ENCODE results near the gene TRIM60.
"Not testable (repeated sequence)": the region's sequence is repeated elsewhere in the genome, so short reads cannot be mapped to it uniquely, and the experiment has no call there.

The TRIM60 gene

DNA sequence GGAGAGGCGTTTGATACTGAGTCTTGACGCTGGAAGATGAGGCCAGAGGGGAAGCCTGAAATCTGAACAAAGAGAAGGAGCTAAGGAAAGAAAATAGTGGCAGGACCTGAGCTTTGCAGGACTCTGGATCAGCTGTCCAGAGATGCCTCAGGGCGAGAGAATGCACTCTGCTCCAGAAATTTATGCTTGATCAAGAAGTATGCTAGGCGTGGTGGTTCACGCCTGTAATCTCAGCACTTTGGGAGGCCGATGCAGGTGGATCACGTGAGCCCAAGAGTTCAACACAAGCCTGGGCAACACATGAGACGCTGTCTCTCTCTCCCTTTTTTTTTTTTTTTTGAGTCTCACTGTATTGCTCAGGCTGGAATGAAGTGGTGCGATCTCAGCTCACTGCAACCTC is 23.8 kb downstream of the TRIM60 start:
- no peak for DNase-seq

DNA sequence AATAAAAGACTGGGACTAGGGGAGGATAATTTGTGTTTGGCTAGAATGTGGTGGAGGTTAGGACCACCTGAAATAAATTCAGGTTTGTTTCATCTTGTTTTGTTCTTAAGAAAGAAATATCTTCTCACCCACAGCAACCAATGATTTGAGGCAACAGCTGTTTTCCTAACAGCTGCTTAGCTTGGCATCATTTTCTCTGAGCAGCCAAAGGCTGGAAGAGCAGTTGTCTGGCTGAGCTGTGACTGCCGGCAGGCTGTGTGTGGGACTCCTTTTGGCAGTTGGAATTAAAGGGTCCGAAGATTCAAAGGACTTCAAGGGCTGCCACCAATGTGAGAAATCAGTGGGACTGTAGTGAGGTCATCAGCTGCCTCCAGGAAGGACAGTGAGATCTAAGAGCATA is 26.9 kb downstream of the TRIM60 start:
- no peak for DNase-seq

DNA sequence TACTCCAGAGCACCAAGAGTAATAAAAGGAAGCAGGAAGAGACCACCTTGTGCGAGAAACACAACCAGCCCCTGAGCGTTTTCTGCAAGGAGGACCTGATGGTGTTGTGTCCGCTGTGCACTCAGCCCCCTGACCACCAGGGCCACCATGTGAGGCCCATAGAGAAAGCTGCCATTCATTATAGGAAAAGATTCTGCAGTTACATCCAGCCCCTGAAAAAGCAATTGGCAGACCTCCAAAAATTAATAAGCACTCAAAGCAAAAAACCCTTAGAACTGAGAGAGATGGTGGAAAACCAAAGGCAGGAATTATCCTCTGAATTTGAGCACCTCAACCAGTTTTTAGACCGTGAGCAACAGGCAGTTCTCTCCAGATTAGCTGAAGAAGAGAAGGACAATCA is 27.6 kb downstream of the TRIM60 start:
- no peak for DNase-seq

DNA sequence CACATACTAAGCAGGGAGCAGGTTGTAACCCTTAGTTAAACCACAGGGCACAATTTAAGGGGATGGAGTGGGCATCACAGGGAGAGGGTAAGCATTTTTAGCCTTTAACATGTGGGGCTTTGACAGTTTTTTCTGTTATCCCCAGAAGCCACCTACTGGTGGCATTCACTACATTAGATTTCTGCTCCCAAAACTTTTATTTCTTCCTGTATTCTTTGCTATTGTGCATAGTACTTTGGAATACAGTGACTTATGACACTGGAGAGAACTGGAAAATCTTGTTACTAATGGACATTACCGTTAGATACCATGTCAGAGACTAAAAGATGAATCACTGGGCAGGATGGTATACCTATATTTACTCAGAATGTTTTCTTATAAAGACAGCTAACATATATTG is 29.1 kb downstream of the TRIM60 start:
- DNase-seq, result no peak

DNA sequence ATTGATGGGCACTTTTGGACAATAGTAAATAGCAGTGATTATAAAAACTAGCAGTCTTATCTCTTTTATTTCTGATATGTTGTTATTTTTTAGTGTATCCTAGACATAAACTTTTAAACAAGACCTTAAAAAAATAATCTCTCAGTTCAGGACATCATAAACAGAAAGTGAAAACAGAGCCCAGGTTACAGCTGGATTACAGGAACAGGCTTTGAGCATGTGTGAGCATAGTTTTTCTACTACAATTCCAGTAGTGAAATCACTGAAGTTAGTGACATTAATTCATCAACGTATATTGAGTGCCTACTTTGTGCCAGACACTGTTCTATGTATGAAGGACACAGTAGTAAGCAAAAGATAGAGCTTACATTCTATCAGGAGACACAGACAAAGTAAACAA is 38.8 kb downstream of the TRIM60 start:
- no peak for DNase-seq

DNA sequence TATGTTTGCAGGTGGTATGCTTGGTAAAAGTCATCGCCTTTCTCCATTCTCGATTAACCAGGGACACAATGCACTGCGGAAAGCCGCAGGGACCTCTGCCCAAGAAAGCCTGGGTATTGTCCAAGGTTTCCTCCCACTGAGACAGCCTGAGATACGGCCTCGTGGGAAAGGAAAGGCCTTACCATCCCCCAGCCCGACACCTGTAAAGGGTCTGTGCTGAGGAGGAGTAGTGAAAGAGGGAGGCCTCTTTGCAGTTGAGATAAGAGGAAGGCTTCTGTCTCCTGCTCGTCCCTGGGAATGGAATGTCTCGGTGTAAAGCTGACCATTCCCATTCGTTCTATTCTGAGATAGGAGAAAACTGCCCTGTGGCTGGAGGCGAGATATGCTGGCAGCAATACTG is 41.5 kb downstream of the TRIM60 start:
- not testable (repeated sequence) for DNase-seq

DNA sequence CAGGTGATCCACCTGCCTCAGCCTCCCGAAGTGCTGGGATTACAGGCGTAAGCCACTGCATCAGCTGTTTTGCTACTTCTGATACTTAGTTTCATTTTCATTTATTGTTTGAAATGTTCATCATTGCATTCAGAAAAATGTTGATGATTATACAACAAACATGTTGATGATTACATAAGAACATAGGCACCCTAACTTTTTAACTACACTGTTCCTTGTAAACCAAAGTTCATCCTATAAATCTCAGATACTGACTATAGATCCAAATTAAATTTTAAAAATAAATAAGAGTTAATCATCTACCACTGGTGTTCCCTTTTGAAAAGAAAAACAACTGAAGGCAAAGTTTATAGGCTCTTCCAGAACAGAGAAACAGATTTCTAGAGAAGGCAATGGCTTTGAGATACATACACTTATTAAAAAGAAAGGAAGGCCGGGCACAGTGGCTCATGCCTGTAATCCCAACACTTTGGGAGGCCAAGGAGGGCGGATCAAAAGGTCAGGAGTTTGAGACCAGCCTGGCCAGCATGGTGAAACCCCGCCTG is 45.3 kb downstream of the TRIM60 start:
- DNase-seq, result no peak

DNA sequence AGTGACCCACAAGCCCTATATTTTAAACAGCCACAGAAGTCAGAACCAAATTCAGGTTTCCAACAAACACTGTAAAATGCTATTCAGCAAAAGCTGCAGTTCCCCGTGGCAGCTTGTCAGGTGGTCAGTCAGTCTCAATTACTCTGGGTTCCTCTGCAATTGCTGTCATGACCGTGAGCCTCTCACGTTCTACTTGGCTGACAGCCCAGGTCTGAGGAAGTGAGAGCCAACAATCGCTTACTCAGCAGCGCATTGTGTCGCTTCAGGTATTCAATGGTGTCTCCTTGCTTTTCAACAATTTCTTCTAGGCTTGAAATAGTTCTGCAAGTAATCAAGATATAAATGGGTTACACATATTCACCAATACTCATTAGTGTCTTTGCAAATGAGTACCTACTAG is 47.7 kb downstream of the TRIM60 start:
- DNase-seq, result no peak

DNA sequence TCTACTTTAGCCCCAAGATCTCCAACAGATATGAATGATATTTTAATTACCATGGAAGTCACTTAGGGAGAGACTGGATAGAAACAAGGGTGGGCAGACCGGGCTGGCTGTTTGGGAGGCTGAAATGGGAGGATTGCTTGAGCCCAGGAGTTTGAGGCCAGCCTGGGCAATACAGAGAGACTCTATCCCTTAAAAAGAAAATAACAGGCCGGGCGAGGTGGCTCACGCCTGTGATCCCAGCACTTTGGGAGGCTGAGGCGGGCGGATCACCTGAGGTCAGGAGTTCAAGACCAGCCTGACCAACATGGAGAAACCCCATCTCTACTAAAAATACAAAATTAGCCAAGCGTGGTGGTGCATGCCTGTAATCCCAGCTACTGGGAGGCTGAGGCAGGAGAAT is 53.0 kb downstream of the TRIM60 start:
- DNase-seq, result not testable (repeated sequence)

DNA sequence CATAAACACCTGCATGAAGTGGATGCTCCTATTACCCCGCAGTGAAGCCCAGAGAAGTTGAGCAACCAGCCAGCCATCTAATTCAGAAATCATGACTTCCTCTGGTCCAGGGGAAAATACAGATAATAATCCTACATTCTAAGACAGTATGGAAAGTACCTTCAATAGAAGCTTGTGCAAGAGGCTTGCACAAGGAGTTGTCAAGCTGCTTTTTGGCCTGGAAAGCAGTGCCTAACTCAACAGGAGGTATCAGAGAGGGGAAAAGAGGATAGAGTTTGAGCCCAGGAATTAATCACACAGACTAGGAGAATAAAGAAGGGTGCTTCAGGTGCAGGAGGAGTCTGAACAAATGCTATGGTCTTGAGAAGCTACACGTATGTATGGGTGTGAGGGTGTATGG is 54.1 kb downstream of the TRIM60 start:
- DNase-seq, result no peak

DNA sequence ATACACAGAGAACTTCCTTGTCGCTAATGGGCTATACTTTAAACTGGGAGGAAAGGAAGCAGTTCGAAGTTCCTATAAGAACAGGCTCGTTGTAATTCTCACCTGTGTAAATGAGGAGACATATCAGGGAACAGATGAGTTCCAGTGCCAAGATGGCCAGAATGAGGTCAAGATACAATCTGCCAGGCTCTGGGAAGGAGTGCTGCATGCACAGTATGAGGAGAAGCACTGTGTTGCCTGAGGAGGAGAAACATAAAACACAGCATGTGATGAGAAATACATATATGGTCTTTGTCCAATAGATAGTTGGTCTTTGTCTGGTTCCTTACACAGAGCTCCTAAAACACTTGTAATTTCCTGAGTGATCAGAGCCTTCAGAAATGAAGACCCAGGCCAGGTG is 56.6 kb downstream of the TRIM60 start:
- no peak for DNase-seq

All from activated CD4-positive, alpha-beta T cell treated with anti-CD3 and anti-CD28 coated beads, Interleukin-2, amount 50 U/mL, for 1 hour (primary cell).